Ascending aorta (tissue), 2 donors: ENCODE data around the gene NUP107. TPM values are rescaled to one million over a fixed set of nuclear protein-coding genes. Genes with fewer than 3 reads are reported as not detected.

Experiments used
- DNase-seq, 2 donors: peaks; one replicate each; pipeline ENCODE4 v3.0.0-alpha.2; 2019; ENCODE audit warnings: low spot score in 2 of 2
- H3K27ac ChIP-seq, 2 donors: fragments of 200-600 bp; sonication (generic); one replicate each; pipeline ENCODE4 v1.5.1; 2016 to 2017; ENCODE audit warnings: mild to moderate bottlenecking in 1 of 2
- H3K27me3 ChIP-seq: fragments of 200-600 bp; sonication (generic); one replicate; pipeline ENCODE4 v1.5.1; 2017
- H3K36me3 ChIP-seq, 2 donors: fragments of 200-600 bp; sonication (generic); one replicate each; pipeline ENCODE4 v1.5.1; 2016
- H3K4me1 ChIP-seq, 2 donors: fragments of 200-600 bp; sonication (generic); one replicate each; pipeline ENCODE4 v1.5.1; 2016 to 2017; ENCODE audit warnings: mild to moderate bottlenecking in 1 of 2
- H3K4me3 ChIP-seq, 2 donors: fragments of 200-600 bp; sonication (generic); one replicate each; pipeline ENCODE4 v1.5.1; 2016 to 2017; ENCODE audit warnings: mild to moderate bottlenecking in 1 of 2
- H3K9me3 ChIP-seq, 2 donors: fragments of 200-600 bp; sonication (generic); one replicate each; pipeline ENCODE4 v1.5.1; 2016
- intact Hi-C: fragments of 100-400 bp; cut with DNase I; formaldehyde crosslinking; loops from one replicate; pipeline ENCODE4 v1.15.1; 2023
- total RNA-seq: library from RNA; depleted of rRNA; stranded (reverse); fragments of >200 nt; gene quantifications from one replicate; pipeline ENCODE4 v1.1.0, GENCODE V29; 2016
- TF ChIP-seq, protein P1 (sequence below), 3 experiments: fragments of 200-600 bp in 2 of 3; fragments of 450-650 bp in 1 of 3; sonication (generic) in 2 of 3; IDR thresholded peaks; one replicate each; pipeline ENCODE4 v1.5.1; 2016 to 2019; ENCODE audit warnings: antibody characterized with exemption in 3 of 3, mild to moderate bottlenecking in 1 of 3, moderate library complexity in 1 of 3

The NUP107 gene
- total RNA-seq, 1 donor from 2014 or later: 4.7 TPM

DNA sequence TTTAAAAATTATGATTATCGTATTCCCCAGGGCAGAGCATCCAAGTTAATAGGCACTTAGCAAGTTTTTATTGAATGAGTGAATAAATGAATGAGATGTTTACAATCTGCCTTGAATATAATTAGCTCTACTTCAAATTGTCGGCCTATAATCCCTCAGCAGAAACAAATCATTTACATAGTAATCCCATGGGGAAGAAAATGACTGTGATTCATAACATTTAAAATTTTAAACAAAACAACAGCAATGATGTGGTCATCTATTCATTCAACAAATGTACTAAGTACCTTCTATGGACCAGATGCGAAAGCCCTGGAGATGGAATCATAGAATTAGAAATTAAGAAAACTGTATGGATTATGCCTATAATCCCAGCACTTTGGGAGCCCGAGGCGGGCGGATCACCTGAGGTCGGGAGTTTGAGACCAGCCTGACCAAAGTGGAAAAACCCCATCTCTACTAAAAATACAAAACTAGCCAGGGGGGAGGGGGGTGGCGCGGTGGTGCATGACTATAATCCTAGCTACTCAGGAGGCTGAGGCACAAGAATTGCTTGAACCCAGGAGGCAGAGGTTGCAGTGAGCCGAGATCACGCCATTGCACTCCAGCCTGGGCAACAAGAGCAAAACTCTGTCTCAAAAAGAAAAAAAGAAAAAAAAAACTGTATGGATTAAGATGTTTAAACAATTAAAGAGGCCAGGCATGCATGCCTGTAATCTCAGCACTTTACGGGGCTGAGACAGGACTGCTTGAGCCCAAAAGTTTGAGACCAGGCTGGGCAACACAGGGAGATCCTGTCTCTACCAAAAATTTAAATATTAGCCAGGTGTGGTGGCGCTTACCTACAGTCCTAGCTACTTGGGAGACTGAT is 103.5 kb downstream of the NUP107 start:
- no peak overlapping the region for H3K27ac ChIP-seq
- TF ChIP-seq, protein P1, sequence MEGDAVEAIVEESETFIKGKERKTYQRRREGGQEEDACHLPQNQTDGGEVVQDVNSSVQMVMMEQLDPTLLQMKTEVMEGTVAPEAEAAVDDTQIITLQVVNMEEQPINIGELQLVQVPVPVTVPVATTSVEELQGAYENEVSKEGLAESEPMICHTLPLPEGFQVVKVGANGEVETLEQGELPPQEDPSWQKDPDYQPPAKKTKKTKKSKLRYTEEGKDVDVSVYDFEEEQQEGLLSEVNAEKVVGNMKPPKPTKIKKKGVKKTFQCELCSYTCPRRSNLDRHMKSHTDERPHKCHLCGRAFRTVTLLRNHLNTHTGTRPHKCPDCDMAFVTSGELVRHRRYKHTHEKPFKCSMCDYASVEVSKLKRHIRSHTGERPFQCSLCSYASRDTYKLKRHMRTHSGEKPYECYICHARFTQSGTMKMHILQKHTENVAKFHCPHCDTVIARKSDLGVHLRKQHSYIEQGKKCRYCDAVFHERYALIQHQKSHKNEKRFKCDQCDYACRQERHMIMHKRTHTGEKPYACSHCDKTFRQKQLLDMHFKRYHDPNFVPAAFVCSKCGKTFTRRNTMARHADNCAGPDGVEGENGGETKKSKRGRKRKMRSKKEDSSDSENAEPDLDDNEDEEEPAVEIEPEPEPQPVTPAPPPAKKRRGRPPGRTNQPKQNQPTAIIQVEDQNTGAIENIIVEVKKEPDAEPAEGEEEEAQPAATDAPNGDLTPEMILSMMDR (IDR thresholded peaks at IDR 0.05): no peak
- no peaks in the 10 kb centered on the region for H3K9me3 ChIP-seq
- intact Hi-C loops: no loop called here
- no peak overlapping the region for H3K4me3 ChIP-seq
- no peak for DNase-seq
- peaks cover 0 to 2% of the 10 kb centered on the region in 2 donors for H3K4me1 ChIP-seq
- H3K36me3 ChIP-seq: no peaks in the 10 kb centered on the region
- no peaks in the 10 kb centered on the region for H3K27me3 ChIP-seq

DNA sequence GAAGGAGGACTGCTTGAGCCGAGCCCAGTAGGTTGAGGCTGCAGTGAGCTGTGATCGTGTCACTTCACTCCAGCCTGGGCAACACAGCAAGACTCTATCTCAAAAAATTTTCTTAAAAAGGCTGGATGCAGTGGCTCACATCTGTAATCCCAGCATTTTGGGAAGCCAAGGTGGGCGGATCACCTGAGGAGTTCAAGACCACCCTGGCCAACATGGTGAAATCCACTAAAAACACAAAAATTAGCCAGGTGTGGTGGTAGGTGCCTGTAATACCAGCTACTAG is 104.1 kb downstream of the NUP107 start:
- Histone ChIP-seq H3K27ac (no peak overlapping the region), H3K27me3 (no peaks in the 10 kb centered on the region), H3K4me1 (peaks cover 0 to 2% of the 10 kb centered on the region in 2 donors), H3K4me3 (no peak overlapping the region), H3K36me3 (no peaks in the 10 kb centered on the region), H3K9me3 (no peaks in the 10 kb centered on the region)
- TF ChIP-seq, protein P1 (IDR thresholded peaks at IDR 0.05): no peak
- DNase-seq: no peak
- intact Hi-C loops: no loop called here

DNA sequence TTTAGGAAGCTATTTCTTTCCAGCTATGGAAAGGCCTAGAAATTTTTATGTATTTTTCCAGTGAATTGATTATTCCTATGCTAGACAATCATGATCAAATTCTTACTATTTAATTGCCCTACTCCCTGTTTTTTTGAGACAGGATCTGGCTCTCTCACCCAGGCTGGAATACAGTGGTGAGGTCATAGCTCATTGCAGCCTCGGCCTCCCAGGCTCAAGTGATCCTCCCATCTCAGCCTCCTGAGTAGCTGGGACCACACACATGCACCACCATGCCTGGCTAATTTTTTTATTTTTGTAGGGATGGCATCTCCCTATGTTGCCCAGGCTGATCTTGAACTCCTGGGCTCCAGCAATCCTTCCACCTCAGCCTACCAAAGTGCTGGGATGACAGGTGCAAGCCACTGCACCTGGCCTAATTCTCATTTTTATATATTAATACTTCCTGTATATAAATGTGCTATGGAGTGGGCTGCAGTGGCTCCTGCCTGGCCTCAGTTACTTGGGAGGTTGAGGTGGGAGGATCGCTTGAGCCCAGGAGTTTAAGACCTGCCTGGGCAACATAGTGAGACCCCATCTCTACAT is 105.2 kb downstream of the NUP107 start:
- TF ChIP-seq, protein P1 (IDR thresholded peaks at IDR 0.05): no peak
- Histone ChIP-seq H3K4me1 (peaks cover 0 to 2% of the 10 kb centered on the region in 2 donors), H3K27me3 (no peaks in the 10 kb centered on the region), H3K36me3 (no peaks in the 10 kb centered on the region), H3K9me3 (no peaks in the 10 kb centered on the region), H3K4me3 (no peak overlapping the region), H3K27ac (no peak overlapping the region)
- intact Hi-C loops: no loop called here
- DNase-seq: no peak

DNA sequence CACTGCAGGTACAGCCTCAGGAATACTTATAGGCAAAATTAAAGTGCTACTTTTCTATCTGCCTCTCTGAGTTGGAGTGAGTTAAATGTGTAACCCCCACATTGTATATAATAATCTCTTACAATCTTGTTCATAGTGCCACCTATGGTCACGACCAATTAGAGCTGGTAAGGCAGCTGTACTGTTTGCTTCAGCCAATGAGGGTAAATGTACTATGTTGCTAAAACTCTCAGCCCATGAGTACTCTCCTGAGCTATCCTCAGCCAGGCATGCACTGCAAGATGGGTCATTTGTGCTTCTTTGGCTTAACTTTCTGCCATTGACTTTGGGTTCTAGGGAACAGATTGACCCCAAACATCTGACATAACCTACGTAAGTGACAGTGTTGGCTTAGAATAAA is 106.2 kb downstream of the NUP107 start:
- H3K9me3 ChIP-seq: no peaks in the 10 kb centered on the region
- intact Hi-C loops: no loop called here
- no peaks in the 10 kb centered on the region for H3K36me3 ChIP-seq
- H3K4me3 ChIP-seq: no peak overlapping the region
- H3K27ac ChIP-seq: no peak overlapping the region
- H3K27me3 ChIP-seq: no peaks in the 10 kb centered on the region
- no peaks in the 10 kb centered on the region for H3K4me1 ChIP-seq
- TF ChIP-seq, protein P1 (IDR thresholded peaks at IDR 0.05): no peak
- no peak for DNase-seq

DNA sequence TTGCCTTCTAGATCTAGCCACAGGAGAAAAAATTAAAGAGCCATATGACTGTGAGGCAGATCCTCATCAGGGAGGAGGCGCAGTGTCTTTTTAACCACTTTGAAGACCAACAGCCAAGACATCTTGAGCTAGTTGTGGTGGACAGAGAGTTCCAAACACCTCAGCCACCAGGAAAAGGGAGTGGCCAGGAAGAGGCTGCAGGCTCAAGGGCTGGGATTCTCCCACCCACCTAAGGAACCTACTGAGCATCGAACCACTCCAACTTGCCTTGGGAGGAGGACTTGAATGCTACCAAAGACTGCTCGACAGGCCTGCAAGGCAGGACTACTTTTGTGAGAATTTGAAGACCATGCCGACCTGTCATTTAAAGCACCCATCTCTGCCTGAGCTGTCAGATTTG is 106.7 kb downstream of the NUP107 start:
- H3K36me3 ChIP-seq: no peaks in the 10 kb centered on the region
- intact Hi-C loops: no loop called here

More for the DNA sequence above, 106.7 kb downstream of the NUP107 start:
- H3K27ac ChIP-seq: no peak overlapping the region
- TF ChIP-seq, protein P1 (IDR thresholded peaks at IDR 0.05): no peak
- no peaks in the 10 kb centered on the region for H3K27me3 ChIP-seq
- no peaks in the 10 kb centered on the region for H3K9me3 ChIP-seq
- H3K4me1 ChIP-seq: no peaks in the 10 kb centered on the region
- H3K4me3 ChIP-seq: no peak overlapping the region
- DNase-seq: no peak
